GM12878 (cell line): ENCODE results near the gene INHBE. TPM values are rescaled to one million over a fixed set of nuclear protein-coding genes. Genes with fewer than 3 reads are reported as not detected.

Source experiments
- ATF2 ChIP-seq: IDR thresholded peaks from 2 replicates; pipeline ENCODE4 v1.6.1; 2012; ENCODE audit warnings: low read length, inconsistent platforms
- ATF3 ChIP-seq: IDR thresholded peaks from 2 replicates; pipeline ENCODE4 v1.6.1; 2011; ENCODE audit warnings: low read depth, mild to moderate bottlenecking, low read length, moderate library complexity, borderline replicate concordance; ENCODE audit errors: extremely low read depth
- CEBPB ChIP-seq, 2 experiments: fragments of 150-350 bp in 1 of 2; IDR thresholded peaks; 2 replicates each; pipeline ENCODE4 v1.6.1; 2012 to 2014; ENCODE audit warnings: low read depth in 2 of 2, low read length in 2 of 2, borderline replicate concordance in 1 of 2, inconsistent platforms in 1 of 2
- CREB1 ChIP-seq: IDR thresholded peaks from 2 replicates; pipeline ENCODE4 v1.6.1; 2012; ENCODE audit warnings: low read depth, mild to moderate bottlenecking, inconsistent platforms
- CREM ChIP-seq: IDR thresholded peaks from 2 replicates; pipeline ENCODE4 v1.6.1; 2014; ENCODE audit warnings: antibody characterized with exemption, low read depth
- EED ChIP-seq: sonication (generic); IDR thresholded peaks from 2 replicates; pipeline ENCODE4 v1.6.1; 2016; ENCODE audit warnings: antibody characterized with exemption, low read depth
- EP300 ChIP-seq, 2 experiments: fragments of 150-350 bp in 1 of 2; IDR thresholded peaks; 2 replicates each; pipeline ENCODE4 v1.6.1; 2011 to 2012; ENCODE audit warnings: low read depth in 2 of 2, low read length in 2 of 2, borderline replicate concordance in 1 of 2, improper control_type of control experiment in 1 of 2, inconsistent platforms in 1 of 2; ENCODE audit not compliant: control insufficient read depth in 1 of 2
- MAX ChIP-seq: IDR thresholded peaks from 2 replicates; pipeline ENCODE4 v1.6.1; 2012; ENCODE audit warnings: low read depth, low read length, improper control_type of control experiment
- MEF2B ChIP-seq: fragments of 450-650 bp; IDR thresholded peaks from 2 replicates; pipeline ENCODE4 v1.6.1; 2018; ENCODE audit warnings: mild to moderate bottlenecking, moderate library complexity; ENCODE audit not compliant: partially characterized antibody, poor library complexity, severe bottlenecking
- MLLT1 ChIP-seq: fragments of 450-650 bp; IDR thresholded peaks from 2 replicates; pipeline ENCODE4 v1.6.1; 2016; ENCODE audit warnings: mild to moderate bottlenecking
- MTA2 ChIP-seq: fragments of 450-650 bp; IDR thresholded peaks from 2 replicates; pipeline ENCODE4 v1.6.1; 2016; ENCODE audit warnings: low read depth, mild to moderate bottlenecking, moderate library complexity
- MYC ChIP-seq: IDR thresholded peaks from 2 replicates; pipeline ENCODE4 v1.6.1; 2011; ENCODE audit warnings: mild to moderate bottlenecking, low read length, moderate library complexity, inconsistent platforms; ENCODE audit not compliant: insufficient read depth, insufficient replicate concordance, insufficient read length, severe bottlenecking
- NFXL1 ChIP-seq: fragments of 450-650 bp; IDR thresholded peaks from 2 replicates; pipeline ENCODE4 v1.6.1; 2017; ENCODE audit warnings: antibody characterized with exemption, mild to moderate bottlenecking, borderline replicate concordance
- PKNOX1 ChIP-seq: fragments of 450-650 bp; IDR thresholded peaks from 2 replicates; pipeline ENCODE4 v1.6.1; 2016; ENCODE audit warnings: mild to moderate bottlenecking
- RB1 ChIP-seq: fragments of 450-650 bp; formaldehyde crosslinking; IDR thresholded peaks from 2 replicates; pipeline ENCODE4 v1.6.1; 2017; ENCODE audit warnings: mild to moderate bottlenecking, borderline replicate concordance
- RUNX3 ChIP-seq: IDR thresholded peaks from 2 replicates; pipeline ENCODE4 v1.6.1; 2012; ENCODE audit warnings: low read length, inconsistent platforms
- SMAD1 ChIP-seq: fragments of 450-650 bp; IDR thresholded peaks from 2 replicates; pipeline ENCODE4 v1.6.1; 2018; ENCODE audit warnings: mild to moderate bottlenecking, low read depth; ENCODE audit not compliant: partially characterized antibody
- SPI1 ChIP-seq: IDR thresholded peaks from 2 replicates; pipeline ENCODE4 v1.6.1; 2011; ENCODE audit warnings: low read depth, mild to moderate bottlenecking, low read length, moderate library complexity, borderline replicate concordance; ENCODE audit not compliant: insufficient read depth
- TARDBP ChIP-seq: IDR thresholded peaks from 2 replicates; pipeline ENCODE4 v1.6.1; 2016; ENCODE audit warnings: borderline replicate concordance
- TBL1XR1 ChIP-seq: IDR thresholded peaks from 2 replicates; pipeline ENCODE4 v1.6.1; 2012; ENCODE audit warnings: low read depth, low read length, improper control_type of control experiment
- TCF7 ChIP-seq: IDR thresholded peaks from 2 replicates; pipeline ENCODE4 v1.6.1; 2014; ENCODE audit warnings: antibody characterized with exemption, borderline replicate concordance
- ZNF217 ChIP-seq: fragments of 450-650 bp; IDR thresholded peaks from 2 replicates; pipeline ENCODE4 v1.6.1; 2017; ENCODE audit warnings: antibody characterized with exemption, mild to moderate bottlenecking
- polyA plus RNA-seq, 11 experiments: library from polyadenylated mRNA; depleted of rRNA in 4 of 11; unstranded in 6 of 11; stranded (reverse) in 5 of 11; fragments of >200 nt; fragmentation: Nextera tagmentation in 4 of 11; fragmentation: Illumina TruSeq in 1 of 11; extraction: Ambion mirVana in 4 of 11; extraction: Trizol in 1 of 11; gene quantifications; 1 replicate in 1 of 11; 2 replicates in 10 of 11; pipeline versions ENCODE4 v1.2.1 to v1.2.3, GENCODE V29; 2011 to 2016; ENCODE audit warnings: inconsistent platforms in 2 of 11, missing spikeins in 2 of 11, low read depth in 1 of 11
- total RNA-seq, 4 experiments: library from RNA; depleted of rRNA in 3 of 4; stranded (reverse); fragments of >200 nt in 3 of 4; fragmentation: Illumina TruSeq in 1 of 4; extraction: Trizol in 1 of 4; gene quantifications; 2 replicates each; pipeline versions ENCODE4 v1.2.1 to v1.2.3, GENCODE V29; 2013 to 2021

INHBE gene
- total and polyA plus RNA-seq, 10 of the 15 experiments (the other 5 are each of a cell fraction or from before 2014, with no cell fraction given) = 0.09 to 2.5 (median 0.37) TPM

- peak; percentile 47; the same call in 1 of the 2 replicates for TF ChIP-seq ATF3
- TF ChIP-seq CEBPB (IDR thresholded peaks at IDR 0.05; ENCODE audit: borderline replicate concordance in 1 of 2, low read depth in 2 of 2, low read length in 2 of 2) = peak in 1 of 2 experiments; percentile 75; a peak in 1 of 4 replicates
- TF ChIP-seq SPI1 = peak; percentile 36; the same call in 1 of the 2 replicates
- TF ChIP-seq NFXL1 = no peak
- TF ChIP-seq MEF2B = peak; percentile 18
- TF ChIP-seq TBL1XR1 = peak; percentile 21; the same call in 1 of the 2 replicates
- TF ChIP-seq MYC = peak; percentile 72
- TF ChIP-seq EP300 (IDR thresholded peaks at IDR 0.05; ENCODE audit: borderline replicate concordance in 1 of 2, control insufficient read depth in 1 of 2, low read depth in 2 of 2, low read length in 2 of 2) = peak in 1 of 2 experiments; percentile 2; a peak in 1 of 4 replicates
- TF ChIP-seq MTA2 = no peak
- TF ChIP-seq ATF2 = peak; percentile 53; the same call in 1 of the 2 replicates
- peak; percentile 85 for TF ChIP-seq CREM
- TF ChIP-seq RB1 = 0 out of 2 replicates have a peak, but pooled peaks have one; percentile 64
- peak; percentile 61 for TF ChIP-seq TARDBP
- TF ChIP-seq RUNX3 = peak; percentile 77
- TF ChIP-seq EED = no peak
- peak; percentile 46; the same call in 1 of the 2 replicates for TF ChIP-seq PKNOX1
- TF ChIP-seq TCF7 = no peak
- TF ChIP-seq SMAD1 = no peak
- peak; percentile 84 for TF ChIP-seq CREB1
- 0 out of 2 replicates have a peak, but pooled peaks have one; percentile 22 for TF ChIP-seq MAX
- TF ChIP-seq ZNF217 = 0 out of 2 replicates have a peak, but pooled peaks have one; percentile 18
- peak; percentile 65; the same call in 1 of the 2 replicates for TF ChIP-seq MLLT1
Observed at GRCh38 chr12:57487597-57488401, 32.7 kb downstream of the INHBE start, which contains the start of gene MARS1 (continued).
